Mesenteric fat pad (tissue), 1 donor: Measurements from ENCODE around the gene BAIAP2. TPM values are rescaled to one million over a fixed set of nuclear protein-coding genes. Genes with fewer than 3 reads are reported as not detected.
"Not testable (repeated sequence)": the region's sequence is repeated elsewhere in the genome, so short reads cannot be mapped to it uniquely, and the experiment has no call there.

ENCODE experiments used
- DNase-seq: peaks from one replicate; pipeline ENCODE4 v3.0.0-alpha.2; 2020; ENCODE audit warnings: low spot score
- total RNA-seq: library from RNA; stranded (reverse); fragmentation: NEBNext Ultra II Directional; extraction: Animal tissue kit (Norgen Biotek cat#: 25700); gene quantifications from one replicate; pipeline ENCODE4 v1.2.1, GENCODE V29; 2021
- donor health status: DM: yes; HTN: yes; CAD: no.

BAIAP2 gene
- total RNA-seq, 1 donor from 2014 or later = 24.6 TPM

- DNase-seq = not testable (repeated sequence)
These were observed 119.1 kb downstream of the BAIAP2 start for GRCh38 chr17:81154016-81154415.

- no peak for DNase-seq
These were observed 120.0 kb downstream of the BAIAP2 start for GRCh38 chr17:81154961-81155360.

GRCh38 chr17:81156866-81157805, 122.2 kb downstream of the BAIAP2 start:
- no peak for DNase-seq

DNA sequence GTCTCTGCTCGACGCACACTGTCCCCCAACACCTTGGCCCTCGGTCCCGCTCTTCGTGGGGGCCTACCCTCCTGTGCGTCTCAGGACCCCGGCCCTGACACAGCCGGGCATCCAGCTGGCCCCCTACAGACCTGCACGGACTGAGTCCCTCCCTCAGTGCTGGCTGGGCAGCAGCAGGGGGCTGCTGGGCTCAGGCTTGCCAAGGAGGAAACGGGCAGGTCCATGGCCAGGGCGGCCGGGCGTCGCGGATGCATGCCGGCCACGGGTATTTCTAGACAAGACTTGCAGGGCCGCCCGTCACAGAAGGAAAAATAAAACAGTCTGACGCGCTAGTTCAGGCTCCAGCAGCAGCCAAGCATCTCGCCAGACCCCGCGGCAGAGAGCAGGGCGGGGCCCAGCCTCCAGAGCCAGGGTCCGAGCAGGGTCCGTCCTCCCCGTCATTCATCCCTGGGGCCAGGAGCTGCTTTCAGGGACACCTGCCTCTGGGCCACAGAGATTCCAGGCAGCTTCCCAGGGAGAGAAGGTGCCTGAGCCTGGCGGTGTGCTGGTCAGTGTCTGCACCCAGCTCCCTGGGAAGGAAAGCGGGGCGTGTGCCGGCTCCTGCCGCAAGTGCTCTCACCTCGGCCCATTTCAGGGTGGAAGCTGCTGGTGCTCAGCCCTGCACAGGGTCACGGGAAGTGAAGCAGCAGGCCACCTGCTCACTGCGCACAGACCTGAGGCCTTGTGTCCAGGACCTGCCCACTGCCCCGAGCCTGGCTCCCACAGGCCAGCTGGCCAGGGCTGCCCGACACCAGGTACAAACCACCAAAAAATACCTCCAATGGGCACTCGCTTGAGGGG, 123.1 kb downstream of the BAIAP2 start:
- DNase-seq = no peak

GRCh38 chr17:81158688-81159590, 124.0 kb downstream of the BAIAP2 start:
- no peak for DNase-seq

DNA sequence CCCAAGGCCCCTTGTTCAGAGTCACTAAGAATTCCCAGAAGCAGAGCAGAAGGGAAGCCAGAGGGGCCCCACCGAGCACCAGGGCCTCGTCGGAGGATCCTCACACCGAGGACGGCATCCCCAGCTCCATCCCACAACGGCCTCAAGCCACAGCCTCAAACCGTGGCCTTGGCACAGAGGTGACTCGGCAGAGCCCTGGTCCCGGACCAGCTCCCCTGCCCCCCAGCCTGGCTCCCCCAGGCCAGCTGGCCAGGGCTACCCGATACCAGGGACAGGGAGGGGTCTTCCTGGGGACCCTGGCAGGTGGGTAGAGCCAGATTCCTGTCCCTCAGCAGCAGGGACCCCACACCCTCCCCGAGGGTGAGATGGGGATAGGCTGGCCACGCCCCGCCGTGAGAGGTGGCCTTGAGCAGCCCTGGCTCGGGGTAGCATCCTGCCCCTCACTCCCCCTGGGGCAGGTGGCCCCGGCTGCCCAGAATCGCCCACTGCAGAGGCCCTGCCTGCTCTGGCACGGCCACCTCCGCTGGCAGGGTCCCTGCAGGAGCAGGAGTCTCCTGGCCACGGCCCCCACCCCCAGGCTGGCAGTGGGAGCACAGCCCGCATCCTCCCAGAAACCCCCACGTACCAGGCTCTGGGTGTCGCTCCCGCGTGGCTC, 124.8 kb downstream of the BAIAP2 start:
- no peak for DNase-seq

DNA sequence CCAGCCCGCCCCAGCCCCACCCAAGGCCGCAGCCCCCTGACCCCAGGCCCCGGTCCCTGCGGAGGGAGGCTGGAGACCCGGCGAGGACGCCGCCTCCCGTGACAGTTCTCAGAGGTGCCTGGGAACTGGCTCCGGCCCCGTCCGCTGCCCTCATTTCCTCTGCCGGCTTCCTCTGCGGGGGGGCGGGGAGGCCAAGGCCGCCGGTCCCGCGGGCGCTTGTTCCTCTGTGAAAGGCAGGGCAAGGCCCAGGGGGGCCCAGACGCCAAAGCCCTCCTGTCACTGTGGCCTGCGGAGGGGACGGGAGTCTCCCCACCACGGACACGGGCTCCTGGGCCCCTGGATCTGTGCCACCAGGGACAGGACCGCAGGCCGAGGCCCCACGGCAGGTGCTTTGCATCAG, 125.4 kb downstream of the BAIAP2 start:
- DNase-seq = no peak

DNA sequence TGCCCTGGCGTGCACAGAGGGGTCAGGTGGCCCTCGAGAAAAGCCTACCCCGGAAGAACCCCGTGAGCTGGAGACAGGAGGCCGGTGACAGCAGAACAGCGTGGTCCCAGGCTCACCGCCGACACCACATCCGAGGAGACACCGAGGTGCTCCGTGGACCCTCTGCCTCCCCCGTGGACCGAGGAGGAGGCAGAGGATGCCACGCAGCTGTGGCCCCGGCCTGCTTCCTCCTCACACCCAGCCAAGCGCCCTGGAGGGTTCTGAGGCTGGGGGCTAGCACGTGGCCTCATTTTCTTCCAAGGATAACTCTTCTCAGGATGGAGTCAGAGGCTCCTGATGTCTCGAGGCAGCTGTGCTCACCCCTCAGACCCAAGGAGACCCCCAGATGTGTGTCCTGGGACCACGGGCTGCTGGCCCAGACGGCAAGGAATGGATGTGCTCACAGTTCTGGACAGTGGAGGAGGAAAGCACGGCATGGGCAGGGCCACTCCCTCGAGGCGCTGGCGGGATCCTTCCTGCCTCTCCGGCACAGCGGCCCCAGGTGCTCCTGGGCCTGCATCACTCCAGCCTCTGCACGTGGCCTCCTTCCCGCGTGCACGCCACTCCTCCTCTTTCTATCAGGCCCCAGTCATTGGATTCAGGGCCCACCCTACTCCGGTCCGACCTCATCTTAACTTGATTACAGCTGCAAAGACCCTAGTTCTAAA, 125.9 kb downstream of the BAIAP2 start:
- no peak for DNase-seq

GRCh38 chr17:81161536-81161935, 126.6 kb downstream of the BAIAP2 start:
- DNase-seq = no peak

GRCh38 chr17:81161972-81162371, 127.0 kb downstream of the BAIAP2 start:
- DNase-seq = no peak

- DNase-seq = no peak
These were observed 127.5 kb downstream of the BAIAP2 start for GRCh38 chr17:81162491-81162890.

- no peak for DNase-seq
These were observed 128.2 kb downstream of the BAIAP2 start for GRCh38 chr17:81163051-81163695.

GRCh38 chr17:81163703-81164370, 128.9 kb downstream of the BAIAP2 start:
- DNase-seq = no peak

DNA sequence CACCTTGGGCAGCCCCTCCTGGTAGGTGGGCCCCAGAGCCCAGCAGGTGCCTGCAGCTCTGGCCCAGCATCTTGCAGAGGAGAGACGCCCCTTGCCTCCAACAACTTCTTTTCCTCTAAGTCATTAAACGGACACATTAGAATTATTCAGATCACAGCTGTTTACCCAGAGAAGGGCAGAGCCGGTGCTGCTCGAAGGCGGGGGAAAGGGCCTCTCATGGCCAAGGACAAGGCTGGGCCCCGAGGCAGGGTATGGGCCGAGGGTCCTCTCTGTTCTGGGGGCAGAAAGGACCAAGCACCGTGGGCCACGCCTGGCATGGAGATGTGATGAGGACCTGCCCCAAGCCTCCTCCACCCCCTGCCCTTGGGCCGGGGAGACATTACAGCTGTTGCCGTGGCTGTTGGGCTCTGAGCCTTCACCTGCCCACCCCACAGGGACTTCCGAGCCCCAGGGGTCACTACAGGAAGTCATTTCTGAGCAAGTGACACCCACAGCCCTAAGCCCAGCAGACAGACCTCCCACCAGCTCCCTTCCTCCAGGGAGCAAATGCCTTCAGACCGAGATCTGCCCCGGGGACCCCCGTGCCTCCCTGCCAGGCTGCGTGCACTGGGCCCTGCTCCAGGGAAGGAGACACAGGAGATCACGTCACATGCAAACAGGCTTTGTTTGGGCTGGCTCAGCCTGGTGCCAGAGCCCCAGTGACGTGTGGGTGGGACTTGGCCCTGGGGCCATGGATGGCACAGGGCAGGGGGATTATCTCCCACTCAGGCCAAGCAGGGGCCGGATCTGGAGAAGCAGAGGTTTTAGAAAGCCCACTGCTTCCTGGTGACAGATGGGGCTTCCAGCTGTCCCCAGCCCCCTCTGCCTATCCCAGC, 129.7 kb downstream of the BAIAP2 start:
- DNase-seq = no peak

- no peak for DNase-seq
These were observed 130.5 kb downstream of the BAIAP2 start, which contains the start of gene PVALEF for GRCh38 chr17:81165246-81166032. Gene PVALEF (plus strand): TSS chr17:81165507. CDS start chr17:81181227, 15,720 bp downstream.

- DNase-seq = no peak
These were observed 131.1 kb downstream of the BAIAP2 start, which contains the start of gene AATK for GRCh38 chr17:81166033-81166492. Gene AATK (minus strand): TSS chr17:81166221. CDS start chr17:81165992, 229 bp downstream.
